NCI-H1436 (cell line): ENCODE data around the gene SUPT6H.
A peak's percentile ranks its signal among the peaks of the same experiment; 100 is the strongest.

Source experiments
- DNase-seq: peaks from one replicate; lab custom pipeline; 2025; lab: John Stamatoyannopoulos, UW

SUPT6H gene

GRCh38 chr17:28702026-28702751, 40.2 kb downstream of the SUPT6H start:
- no peak for DNase-seq

GRCh38 chr17:28702752-28703150, 40.7 kb downstream of the SUPT6H start:
- DNase-seq: no peak

GRCh38 chr17:28703552-28704218, 41.7 kb downstream of the SUPT6H start:
- DNase-seq: no peak

- DNase-seq: no peak
Measured at GRCh38 chr17:28704219-28704858, 42.3 kb downstream of the SUPT6H start.

GRCh38 chr17:28705074-28705659, 43.2 kb downstream of the SUPT6H start:
- no peak for DNase-seq

GRCh38 chr17:28705728-28706334, 43.8 kb downstream of the SUPT6H start:
- DNase-seq: no peak

- no peak for DNase-seq
Measured at GRCh38 chr17:28706471-28707338, 44.7 kb downstream of the SUPT6H start.

GRCh38 chr17:28707339-28707720, 45.3 kb downstream of the SUPT6H start:
- no peak for DNase-seq

GRCh38 chr17:28710861-28711722, 49.1 kb downstream of the SUPT6H start:
- DNase-seq: peak; percentile 93

GRCh38 chr17:28711723-28712031, 49.7 kb downstream of the SUPT6H start, which contains the start of gene PROCA1:
TSS of gene PROCA1 (minus strand) at chr17:28711888. CDS start at chr17:28711660, 228 bp downstream.
- DNase-seq: no peak

GRCh38 chr17:28712032-28712704, 50.2 kb downstream of the SUPT6H start:
- peak; percentile 40 for DNase-seq

- DNase-seq: no peak
Measured at GRCh38 chr17:28712705-28713415, 50.9 kb downstream of the SUPT6H start.

GRCh38 chr17:28714281-28714680, 52.3 kb downstream of the SUPT6H start:
- no peak for DNase-seq

- DNase-seq: no peak
Measured at GRCh38 chr17:28715217-28715616, 53.2 kb downstream of the SUPT6H start.

GRCh38 chr17:28716740-28717577, 55.0 kb downstream of the SUPT6H start:
- DNase-seq: no peak

- DNase-seq: peak; percentile 65
Measured at GRCh38 chr17:28717578-28718332, 55.8 kb downstream of the SUPT6H start, which contains the start of gene RAB34. TSS of gene RAB34 (minus strand) at chr17:28717868. CDS start at chr17:28717266, 602 bp downstream.

- peak; percentile 65 for DNase-seq
Measured at GRCh38 chr17:28718333-28719020, 56.5 kb downstream of the SUPT6H start.
